Adrenal gland (tissue), 5 donors: ENCODE data around the gene PTCH2.

Experiments
- POLR2A ChIP-seq, 2 donors: fragments of 450-650 bp; IDR thresholded peaks; one replicate each; pipeline ENCODE4 v1.6.1; 2017; ENCODE audit warnings: antibody characterized with exemption in 2 of 2, mild to moderate bottlenecking in 2 of 2, moderate library complexity in 1 of 2
- TF ChIP-seq, protein P1 (sequence below), 6 experiments: fragments of 450-650 bp in 4 of 6; fragments of 200-600 bp in 2 of 6; sonication (generic) in 1 of 6; IDR thresholded peaks; 1 replicate in 5 of 6; 2 replicates in 1 of 6; pipeline versions ENCODE4 v1.5.1 to v1.8.0; 2016 to 2021; ENCODE audit warnings: antibody characterized with exemption in 6 of 6, mild to moderate bottlenecking in 2 of 6, moderate library complexity in 1 of 6
- donor health status: DM: no; HTN: no; CAD: no.

- TF ChIP-seq, protein P1, sequence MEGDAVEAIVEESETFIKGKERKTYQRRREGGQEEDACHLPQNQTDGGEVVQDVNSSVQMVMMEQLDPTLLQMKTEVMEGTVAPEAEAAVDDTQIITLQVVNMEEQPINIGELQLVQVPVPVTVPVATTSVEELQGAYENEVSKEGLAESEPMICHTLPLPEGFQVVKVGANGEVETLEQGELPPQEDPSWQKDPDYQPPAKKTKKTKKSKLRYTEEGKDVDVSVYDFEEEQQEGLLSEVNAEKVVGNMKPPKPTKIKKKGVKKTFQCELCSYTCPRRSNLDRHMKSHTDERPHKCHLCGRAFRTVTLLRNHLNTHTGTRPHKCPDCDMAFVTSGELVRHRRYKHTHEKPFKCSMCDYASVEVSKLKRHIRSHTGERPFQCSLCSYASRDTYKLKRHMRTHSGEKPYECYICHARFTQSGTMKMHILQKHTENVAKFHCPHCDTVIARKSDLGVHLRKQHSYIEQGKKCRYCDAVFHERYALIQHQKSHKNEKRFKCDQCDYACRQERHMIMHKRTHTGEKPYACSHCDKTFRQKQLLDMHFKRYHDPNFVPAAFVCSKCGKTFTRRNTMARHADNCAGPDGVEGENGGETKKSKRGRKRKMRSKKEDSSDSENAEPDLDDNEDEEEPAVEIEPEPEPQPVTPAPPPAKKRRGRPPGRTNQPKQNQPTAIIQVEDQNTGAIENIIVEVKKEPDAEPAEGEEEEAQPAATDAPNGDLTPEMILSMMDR (IDR thresholded peaks at IDR 0.05), result no peak
- no peak for TF ChIP-seq POLR2A (IDR thresholded peaks at IDR 0.05)
Observed at GRCh38 chr1:44855742-44856141, 12.7 kb upstream of the PTCH2 start.
